ENCODE results near the gene STPG1. TPM values are rescaled to one million over a fixed set of nuclear protein-coding genes. Genes with fewer than 3 reads are reported as not detected.

The STPG1 gene
- polyA plus RNA-seq, 1 donor = 5.7 TPM

Other genes starting within 250 kb of the STPG1 start
- 11.7 TPM for gene IFNLR1, start 226.5 kb downstream of the STPG1 start, polyA plus RNA-seq
- gene GRHL3, start 94.4 kb downstream of the STPG1 start, polyA plus RNA-seq = 0.54 TPM
- 16.0 TPM for gene NIPAL3, start 2.0 kb upstream of the STPG1 start, polyA plus RNA-seq
- gene RCAN3, start 89.1 kb upstream of the STPG1 start, polyA plus RNA-seq = 10.1 TPM
- gene NCMAP, start 142.3 kb upstream of the STPG1 start, polyA plus RNA-seq = 10.9 TPM
- 123 TPM for gene SRRM1, start 229.5 kb upstream of the STPG1 start, polyA plus RNA-seq